ENCODE measurements around the gene SLC25A13. TPM values are rescaled to one million over a fixed set of nuclear protein-coding genes. Genes with fewer than 3 reads are reported as not detected.

The SLC25A13 gene
- total and polyA plus RNA-seq, 2 of the 13 experiments (the other 11 are each of a cell fraction or from before 2014, with no cell fraction given), result 36.2 to 84.9 TPM

GRCh38 chr7:96116173-96116572, 205.7 kb downstream of the SLC25A13 start:
- intact Hi-C loops (cut with micrococcal nuclease; ENCODE audit: unreplicated experiment) (no loop called here), in situ Hi-C loops (cut with HindIII; ENCODE audit: extremely low pct_ligation_motif_present, low pct_unique_long_range_greater_than_20kb) (no loop called here)
- Histone ChIP-seq H3K79me2 (ENCODE audit: insufficient read depth, low read length) (no peaks in the 10 kb centered on the region), H3K27ac (ENCODE audit: extremely low read length, insufficient read depth, low read length) (no peak overlapping the region), H3K9ac (ENCODE audit: insufficient read depth, low read depth, low read length) (no peak overlapping the region), H3K4me3 (replicated peaks in 1 of 3; ENCODE audit: insufficient read depth in 1 of 3, low read depth in 2 of 3, low read length in 3 of 3) (no peak overlapping the region), H4K20me1 (ENCODE audit: insufficient read depth, low read length) (no peaks in the 10 kb centered on the region), H3K27me3 (ENCODE audit: control insufficient read depth in 1 of 2, insufficient read depth in 2 of 2, low read length in 2 of 2) (no peaks in the 10 kb centered on the region), H3K9me3 (ENCODE audit: low read length) (peaks cover 6% of the 10 kb centered on the region; the same call in 1 of the 2 replicates), H3K4me2 (ENCODE audit: low read depth, low read length) (no peak overlapping the region), H2AFZ (ENCODE audit: low read length) (no peak overlapping the region), H3K36me3 (replicated peaks in 1 of 2; ENCODE audit: control insufficient read depth in 1 of 2, insufficient read depth in 2 of 2, low read length in 2 of 2) (peaks cover 2 to 16% of the 10 kb centered on the region in 2 experiments), H3K4me1 (ENCODE audit: insufficient read depth, low read length) (no peaks in the 10 kb centered on the region)
- BruUV-seq (replicated peaks), result no TSS peak
- DNase-seq (ENCODE audit: low spot score) (no peak), FAIRE-seq (no peak), ATAC-seq (peak; percentile 28; the same call in 1 of the 3 replicates)
- no peak for TF ChIP-seq SNRNP70 (IDR thresholded peaks at IDR 0.05; ENCODE audit: low read depth, low read length)
- no peak for TF ChIP-seq SRSF1 (optimal IDR thresholded peaks at IDR 0.05; ENCODE audit: low read depth, low read length)
- TF ChIP-seq DPF2 (CRISPR knock-in tag; IDR thresholded peaks at IDR 0.05; ENCODE audit: borderline replicate concordance, low read depth), result no peak
- TF ChIP-seq ZNF326 (CRISPR knock-in tag; IDR thresholded peaks at IDR 0.05; ENCODE audit: borderline replicate concordance), result no peak
- no peak for TF ChIP-seq RFX5 (IDR thresholded peaks at IDR 0.05; ENCODE audit: low read depth, low read length)
- no peak for TF ChIP-seq KDM4B (CRISPR knock-in tag; IDR thresholded peaks at IDR 0.05)
- 79% methylated on average over 7 of the region's 7 CpGs for WGBS (ENCODE audit: low lambda C conversion rate)
- ChIA-PET POLR2A (no interaction called here), CTCF (ENCODE audit: low intra/inter-chr PET ratio, low total read pairs) (no interaction called here)

DNA sequence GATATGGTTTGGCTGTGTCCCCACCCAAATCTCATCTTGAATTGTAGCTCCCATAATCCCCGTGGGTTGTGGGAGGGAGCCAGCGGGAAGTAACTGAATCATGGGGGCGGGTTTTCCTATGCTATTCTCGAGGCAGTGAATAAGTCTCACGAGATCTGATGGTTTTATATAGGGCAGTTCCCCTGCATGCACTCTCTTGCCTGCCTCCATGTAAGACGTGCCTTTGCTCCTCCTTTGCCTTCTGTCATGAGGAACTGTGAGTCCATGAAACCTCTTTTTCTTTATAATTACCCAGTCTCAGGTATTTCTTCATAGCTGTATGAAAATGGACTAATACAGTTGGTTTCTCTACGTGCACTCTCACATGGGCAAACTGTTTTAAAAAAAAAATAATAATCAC, 207.7 kb downstream of the SLC25A13 start:
- H3K4me1 ChIP-seq (ENCODE audit: insufficient read depth, low read length), result no peaks in the 10 kb centered on the region
- no peaks in the 10 kb centered on the region for H3K27me3 ChIP-seq (ENCODE audit: control insufficient read depth in 1 of 2, insufficient read depth in 2 of 2, low read length in 2 of 2)
- no peaks in the 10 kb centered on the region for H3K79me2 ChIP-seq (ENCODE audit: insufficient read depth, low read length)
- no peaks in the 10 kb centered on the region for H3K36me3 ChIP-seq (replicated peaks in 1 of 2; ENCODE audit: control insufficient read depth in 1 of 2, insufficient read depth in 2 of 2, low read length in 2 of 2)
- DNase-seq (ENCODE audit: low spot score), result no peak
- no peak overlapping the region for H2AFZ ChIP-seq (ENCODE audit: low read length)
- H3K4me3 ChIP-seq (replicated peaks in 1 of 3; ENCODE audit: insufficient read depth in 1 of 3, low read depth in 2 of 3, low read length in 3 of 3), result no peak overlapping the region
- BruUV-seq (replicated peaks), result no TSS peak
- TF ChIP-seq ZBTB7B (CRISPR knock-in tag; IDR thresholded peaks at IDR 0.05) (no peak), HNF4G (IDR thresholded peaks at IDR 0.05; ENCODE audit: borderline replicate concordance, low read depth, low read length) (no peak), HNF4G (CRISPR knock-in tag; IDR thresholded peaks at IDR 0.05; ENCODE audit: borderline replicate concordance, low read depth) (no peak), ZNF121 (CRISPR knock-in tag; IDR thresholded peaks at IDR 0.05) (no peak), HOXA3 (CRISPR knock-in tag; IDR thresholded peaks at IDR 0.05) (no peak), WIZ (CRISPR knock-in tag; IDR thresholded peaks at IDR 0.05) (no peak), ZNF7 (CRISPR knock-in tag; IDR thresholded peaks at IDR 0.05) (no peak), RFX1 (IDR thresholded peaks at IDR 0.05) (no peak), ZFP82 (CRISPR knock-in tag; IDR thresholded peaks at IDR 0.05; ENCODE audit: borderline replicate concordance) (no peak), NCOA5 (CRISPR knock-in tag; IDR thresholded peaks at IDR 0.05) (no peak), ZNF549 (CRISPR knock-in tag; IDR thresholded peaks at IDR 0.05) (no peak)
- TF ChIP-seq, protein P1, sequence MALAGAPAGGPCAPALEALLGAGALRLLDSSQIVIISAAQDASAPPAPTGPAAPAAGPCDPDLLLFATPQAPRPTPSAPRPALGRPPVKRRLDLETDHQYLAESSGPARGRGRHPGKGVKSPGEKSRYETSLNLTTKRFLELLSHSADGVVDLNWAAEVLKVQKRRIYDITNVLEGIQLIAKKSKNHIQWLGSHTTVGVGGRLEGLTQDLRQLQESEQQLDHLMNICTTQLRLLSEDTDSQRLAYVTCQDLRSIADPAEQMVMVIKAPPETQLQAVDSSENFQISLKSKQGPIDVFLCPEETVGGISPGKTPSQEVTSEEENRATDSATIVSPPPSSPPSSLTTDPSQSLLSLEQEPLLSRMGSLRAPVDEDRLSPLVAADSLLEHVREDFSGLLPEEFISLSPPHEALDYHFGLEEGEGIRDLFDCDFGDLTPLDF (CRISPR knock-in tag; IDR thresholded peaks at IDR 0.05), result no peak
- ATAC-seq, result no peak
- no peak for FAIRE-seq
- 49% methylated on average over 7 of the region's 7 CpGs for WGBS (ENCODE audit: low lambda C conversion rate)
- H3K27ac ChIP-seq (ENCODE audit: extremely low read length, insufficient read depth, low read length), result no peak overlapping the region
- H3K9ac ChIP-seq (ENCODE audit: insufficient read depth, low read depth, low read length), result no peak overlapping the region
- ChIA-PET POLR2A (no interaction called here), CTCF (ENCODE audit: low intra/inter-chr PET ratio, low total read pairs) (no interaction called here)
- intact Hi-C loops (cut with micrococcal nuclease; ENCODE audit: unreplicated experiment), result no loop called here
- H4K20me1 ChIP-seq (ENCODE audit: insufficient read depth, low read length), result no peaks in the 10 kb centered on the region
- H3K4me2 ChIP-seq (ENCODE audit: low read depth, low read length), result no peak overlapping the region
- in situ Hi-C loops (cut with HindIII; ENCODE audit: extremely low pct_ligation_motif_present, low pct_unique_long_range_greater_than_20kb), result no loop called here
- peaks cover 6% of the 10 kb centered on the region; the same call in 1 of the 2 replicates for H3K9me3 ChIP-seq (ENCODE audit: low read length)
